Stimulated activated CD4-positive, alpha-beta T cell treated with anti-CD3 and anti-CD28 coated beads, Interleukin-12 subunit alpha, Interleukin-12 subunit beta, amount 100 ng/mL, for 4 hours (primary cell): Measurements from ENCODE around the gene PSMB9.
"Not testable (repeated sequence)": the region's sequence is repeated elsewhere in the genome, so short reads cannot be mapped to it uniquely, and the experiment has no call there.

Experiments
- DNase-seq: peaks from one replicate; pipeline ENCODE4 v3.0.0-alpha.2; 2020

Gene PSMB9

GRCh38 chr6:32865724-32866443, 11.9 kb downstream of the PSMB9 start:
- DNase-seq, result no peak

GRCh38 chr6:32867022-32867477, 13.1 kb downstream of the PSMB9 start:
- DNase-seq, result no peak

GRCh38 chr6:32867554-32868256, 13.7 kb downstream of the PSMB9 start:
- no peak for DNase-seq

- peak; percentile 84 for DNase-seq
Observed at GRCh38 chr6:32868257-32868788, 14.3 kb downstream of the PSMB9 start.

- not testable (repeated sequence) for DNase-seq
Observed at GRCh38 chr6:32873947-32874346, 20.0 kb downstream of the PSMB9 start.

GRCh38 chr6:32876603-32877002, 22.6 kb downstream of the PSMB9 start:
- no peak for DNase-seq

GRCh38 chr6:32879691-32880090, 25.7 kb downstream of the PSMB9 start:
- DNase-seq, result no peak

GRCh38 chr6:32880962-32881361, 27.0 kb downstream of the PSMB9 start:
- DNase-seq, result not testable (repeated sequence)

- no peak for DNase-seq
Observed at GRCh38 chr6:32882879-32883250, 28.9 kb downstream of the PSMB9 start.

- DNase-seq, result no peak
Observed at GRCh38 chr6:32883789-32884188, 29.8 kb downstream of the PSMB9 start.

- no peak for DNase-seq
Observed at GRCh38 chr6:32885698-32886286, 31.8 kb downstream of the PSMB9 start.

GRCh38 chr6:32886681-32887383, 32.8 kb downstream of the PSMB9 start:
- DNase-seq, result no peak

- DNase-seq, result no peak
Observed at GRCh38 chr6:32887616-32888015, 33.6 kb downstream of the PSMB9 start.

- DNase-seq, result no peak
Observed at GRCh38 chr6:32888576-32888975, 34.6 kb downstream of the PSMB9 start.

- no peak for DNase-seq
Observed at GRCh38 chr6:32889533-32889932, 35.5 kb downstream of the PSMB9 start.

- DNase-seq, result no peak
Observed at GRCh38 chr6:32890831-32891230, 36.8 kb downstream of the PSMB9 start.

- peak; percentile 95 for DNase-seq
Observed at GRCh38 chr6:32894085-32895005, 40.4 kb downstream of the PSMB9 start.

- no peak for DNase-seq
Observed at GRCh38 chr6:32895006-32895345, 41.0 kb downstream of the PSMB9 start.

- no peak for DNase-seq
Observed at GRCh38 chr6:32903952-32904351, 50.0 kb downstream of the PSMB9 start.

GRCh38 chr6:32905078-32905477, 51.1 kb downstream of the PSMB9 start:
- DNase-seq, result no peak

- no peak for DNase-seq
Observed at GRCh38 chr6:32906539-32906938, 52.5 kb downstream of the PSMB9 start.

GRCh38 chr6:32908897-32909296, 54.9 kb downstream of the PSMB9 start:
- DNase-seq, result no peak
